SHP77 (cell line): ENCODE data around the gene C16orf46.

Experiments
- DNase-seq, 2 experiments: peaks; one replicate each; lab custom pipeline; 2025; lab: John Stamatoyannopoulos, UW

Gene C16orf46

DNA sequence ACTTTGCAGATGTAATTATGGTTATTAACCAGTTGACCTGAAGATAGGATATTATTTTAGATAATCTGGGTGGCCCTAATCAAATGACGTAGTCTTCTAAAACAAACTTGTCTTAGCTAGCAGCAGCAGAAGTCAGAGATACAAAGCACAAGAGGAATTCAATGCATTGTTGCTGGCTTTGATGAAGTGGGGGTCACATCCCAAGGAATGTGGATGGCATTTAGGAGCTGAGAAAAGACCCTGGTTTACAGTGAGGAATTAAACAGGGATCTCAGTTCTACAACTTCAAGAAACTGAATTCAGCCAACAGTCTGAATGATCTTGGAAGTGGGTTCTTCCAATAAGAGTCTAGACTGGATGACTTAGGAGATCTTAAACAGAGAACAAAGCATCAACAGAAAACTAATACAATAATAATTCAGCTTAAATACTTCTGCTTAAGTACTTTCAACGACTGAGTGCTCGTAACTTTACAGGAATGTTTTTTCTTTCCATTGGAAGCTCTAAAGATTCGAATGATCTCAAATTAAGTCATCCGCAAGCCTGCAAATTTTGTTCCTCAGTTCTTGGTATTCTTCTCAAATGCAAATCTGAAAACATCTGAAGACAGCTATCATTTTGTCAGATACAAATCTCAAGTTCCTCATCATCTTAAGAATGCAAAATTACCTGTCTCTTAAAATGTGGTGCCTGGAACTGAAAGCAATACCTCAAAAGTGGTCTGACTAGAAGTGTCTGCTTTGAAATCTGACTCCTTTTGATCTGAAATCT, 3.3 kb downstream of the C16orf46 start:
- DNase-seq = no peak

DNA sequence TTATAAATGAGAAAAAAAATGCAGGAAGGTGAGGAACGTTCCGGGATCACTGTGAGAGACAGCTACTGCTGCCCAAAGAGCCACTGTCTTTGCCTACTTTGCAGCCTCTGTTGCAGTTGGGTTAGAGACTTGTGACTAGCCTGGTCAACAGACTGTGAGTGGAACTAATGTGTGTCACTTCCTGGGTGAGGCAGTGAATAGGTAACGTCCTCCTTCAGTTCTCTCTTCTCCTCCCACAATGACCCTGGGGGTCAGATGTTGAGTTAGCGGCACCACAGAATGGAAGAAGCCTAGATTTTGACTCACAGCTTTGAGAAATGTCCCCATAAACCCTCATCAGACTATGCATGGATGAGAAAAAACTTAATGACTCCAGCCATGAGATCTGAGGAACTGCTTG, 5.2 kb downstream of the C16orf46 start:
- DNase-seq = no peak

DNA sequence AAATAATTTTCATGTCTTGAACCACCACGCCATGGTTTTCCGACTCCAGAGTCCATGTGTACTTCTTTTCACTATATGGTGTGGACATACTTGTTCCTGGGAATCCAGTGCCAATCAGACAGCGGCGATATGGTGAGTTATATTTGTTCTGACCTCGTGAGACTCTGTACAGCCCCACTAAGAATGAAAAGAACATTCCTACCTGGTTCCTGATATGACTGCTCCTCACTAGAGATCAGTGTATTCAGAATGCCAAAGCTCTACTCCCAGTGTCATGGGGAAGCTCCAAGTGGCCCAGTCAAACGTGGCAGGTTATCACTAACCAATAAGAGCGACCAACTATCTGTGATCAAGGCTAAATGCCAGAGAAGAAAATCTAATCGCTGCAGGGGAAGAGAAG, 6.1 kb downstream of the C16orf46 start:
- no peak for DNase-seq

DNA sequence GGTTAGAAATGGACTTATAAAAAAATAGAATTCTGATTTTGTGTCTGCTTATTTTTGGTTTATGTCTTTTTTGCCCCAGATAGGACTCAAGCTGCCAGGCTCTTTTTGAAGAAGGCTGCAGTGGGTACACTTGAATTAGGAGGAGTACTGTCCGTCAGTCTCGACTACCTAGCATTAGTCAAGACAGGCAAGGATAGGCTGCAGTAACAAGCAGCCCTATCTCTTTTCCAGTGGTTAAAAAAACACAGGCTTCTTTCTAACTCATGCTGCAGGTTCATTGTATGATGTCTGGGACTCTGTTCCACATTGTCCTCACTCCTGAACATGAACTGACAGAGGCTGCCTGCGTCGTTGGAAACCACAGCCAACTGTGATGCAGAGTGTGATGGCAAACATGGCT, 8.0 kb downstream of the C16orf46 start:
- no peak for DNase-seq

DNA sequence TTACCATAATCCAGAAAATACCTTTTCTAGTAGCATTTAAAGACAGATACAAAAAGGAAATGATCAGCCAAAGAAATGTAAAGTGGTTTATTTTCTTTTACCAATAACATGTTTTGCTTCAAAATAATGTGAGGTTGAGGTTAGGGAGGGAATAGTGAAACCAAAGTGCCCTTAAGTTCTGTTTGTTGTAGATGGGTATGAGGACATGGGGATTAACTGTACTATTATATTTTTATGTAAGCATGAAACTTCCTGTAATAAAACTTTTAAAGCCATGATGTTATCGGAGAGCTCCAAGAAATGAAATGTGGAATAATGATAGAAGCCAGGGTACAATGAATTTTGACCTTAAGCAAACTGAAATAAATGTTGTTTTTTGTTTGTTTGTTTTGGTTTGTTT, 9.9 kb downstream of the C16orf46 start:
- no peak for DNase-seq

DNA sequence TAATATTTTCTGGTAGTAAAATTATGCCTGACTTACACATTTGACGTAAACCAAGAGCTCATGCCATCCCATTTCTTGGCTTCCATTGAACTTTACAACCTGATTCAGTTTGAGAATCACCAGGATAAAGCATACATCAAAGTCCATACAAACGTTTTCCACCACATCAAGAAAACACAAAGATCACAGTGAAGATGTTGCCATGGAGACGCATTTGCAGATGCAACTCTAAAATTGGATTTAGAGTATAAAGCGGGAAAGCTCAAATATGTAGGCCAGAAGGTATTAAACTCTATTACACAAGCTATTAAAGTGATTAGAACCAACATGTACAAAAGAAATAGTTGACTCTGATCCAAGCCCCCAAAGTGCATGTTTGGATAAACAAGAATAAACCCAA, 10.4 kb downstream of the C16orf46 start:
- no peak for DNase-seq

DNA sequence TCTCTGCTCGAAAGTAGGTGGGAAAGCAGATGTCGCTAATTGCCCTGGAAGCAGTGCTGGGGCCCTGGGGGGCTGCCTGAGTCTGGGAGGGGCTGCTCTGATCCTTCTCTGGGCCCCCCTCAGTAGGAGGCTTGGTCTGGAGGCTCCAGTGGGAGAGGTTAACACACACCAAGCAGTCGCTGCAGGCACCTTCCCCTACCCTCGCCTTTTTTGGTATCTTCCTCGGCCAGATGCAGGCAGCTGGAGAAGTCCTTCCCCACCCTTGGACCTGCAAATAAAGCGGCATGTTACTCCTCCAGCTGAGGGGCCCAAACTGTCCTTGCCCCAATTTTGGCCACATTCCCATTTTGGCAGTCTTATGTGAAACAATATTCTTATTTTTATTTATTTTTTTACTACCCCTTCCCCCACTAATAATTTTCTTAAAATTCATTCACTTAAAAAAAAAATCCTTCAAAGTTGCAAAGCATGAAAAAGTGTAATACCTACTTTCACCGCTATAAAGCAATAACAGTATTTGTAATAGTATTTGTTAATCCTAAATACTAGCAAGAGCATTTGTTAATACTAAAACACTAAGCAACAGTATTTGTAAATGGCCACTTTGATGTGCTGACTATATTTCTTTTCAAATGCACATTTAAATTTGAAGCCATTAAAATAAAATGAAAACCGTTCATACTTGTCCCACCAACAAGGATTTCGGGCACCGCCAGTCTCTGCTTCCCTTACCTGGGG, 15.0 kb downstream of the C16orf46 start:
- DNase-seq = no peak

DNA sequence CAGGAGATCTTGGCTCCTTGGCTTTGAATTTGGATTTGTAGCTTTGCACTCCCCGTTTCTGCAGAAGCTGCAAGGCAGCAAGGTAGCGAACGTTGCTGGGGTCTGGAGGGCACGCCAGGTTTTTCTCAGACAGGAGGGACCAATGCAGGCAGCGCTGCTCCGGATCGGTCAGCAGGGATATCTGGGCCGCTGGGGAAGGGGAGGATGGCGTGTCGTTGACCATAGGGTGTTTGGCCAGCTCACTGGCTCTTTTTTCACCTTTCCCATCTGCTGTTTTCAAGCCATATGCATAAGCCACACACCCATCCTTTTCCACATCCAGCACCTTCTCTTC, 15.8 kb downstream of the C16orf46 start:
- DNase-seq = no peak

DNA sequence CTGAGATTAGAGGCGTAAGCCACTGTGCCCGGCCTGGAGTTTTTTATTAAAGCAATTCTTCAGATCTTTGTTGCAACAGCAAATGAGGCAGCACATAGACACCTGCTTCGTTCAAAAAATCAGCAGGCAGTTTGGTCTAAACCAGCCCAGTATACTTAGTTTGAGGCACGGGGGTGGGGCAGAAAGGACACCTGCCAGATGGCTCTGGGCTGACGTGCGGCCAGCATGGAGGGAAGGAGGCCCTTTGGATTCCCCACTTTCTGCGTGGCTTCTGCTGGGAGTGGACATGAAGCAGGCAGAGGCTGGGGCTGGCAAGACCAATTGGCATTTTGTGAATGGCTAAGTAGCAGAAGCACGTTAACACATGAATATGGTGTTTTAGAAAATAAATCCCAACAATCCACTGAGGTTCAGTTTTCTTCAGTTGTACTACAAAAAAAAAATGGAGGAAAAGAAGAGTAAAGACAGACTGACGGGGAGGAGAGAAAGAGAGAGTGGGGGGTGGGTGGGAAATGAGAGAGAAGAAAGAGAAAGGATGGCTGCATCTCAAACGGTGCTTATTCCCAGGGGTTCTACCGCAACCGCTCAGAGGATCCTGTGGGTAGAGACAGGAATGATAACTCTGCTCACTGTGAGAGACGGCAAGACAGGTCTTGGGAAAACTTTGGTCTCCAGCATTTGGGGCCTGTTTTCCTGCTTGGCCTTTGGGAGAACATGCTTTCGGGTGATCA, 16.3 kb downstream of the C16orf46 start:
- no peak for DNase-seq

DNA sequence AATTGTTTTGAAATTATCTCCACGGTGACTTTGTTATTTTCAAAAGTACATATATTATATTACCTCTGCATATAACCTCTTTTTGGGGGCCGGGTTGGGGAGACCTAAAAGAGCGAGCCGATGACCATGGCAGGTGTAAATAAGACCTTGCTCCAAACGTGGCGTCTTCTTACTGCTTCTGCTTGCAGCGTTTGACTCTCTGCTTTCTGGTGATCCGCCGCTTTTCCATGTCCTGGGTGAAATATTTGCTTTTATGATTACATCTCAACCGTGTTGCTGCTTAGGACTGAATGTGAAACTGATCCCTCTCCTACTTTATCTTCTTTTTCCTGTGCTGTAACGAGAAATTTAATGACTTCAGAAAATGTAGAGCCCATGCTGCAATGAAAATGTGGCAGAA, 23.3 kb downstream of the C16orf46 start:
- no peak for DNase-seq

DNA sequence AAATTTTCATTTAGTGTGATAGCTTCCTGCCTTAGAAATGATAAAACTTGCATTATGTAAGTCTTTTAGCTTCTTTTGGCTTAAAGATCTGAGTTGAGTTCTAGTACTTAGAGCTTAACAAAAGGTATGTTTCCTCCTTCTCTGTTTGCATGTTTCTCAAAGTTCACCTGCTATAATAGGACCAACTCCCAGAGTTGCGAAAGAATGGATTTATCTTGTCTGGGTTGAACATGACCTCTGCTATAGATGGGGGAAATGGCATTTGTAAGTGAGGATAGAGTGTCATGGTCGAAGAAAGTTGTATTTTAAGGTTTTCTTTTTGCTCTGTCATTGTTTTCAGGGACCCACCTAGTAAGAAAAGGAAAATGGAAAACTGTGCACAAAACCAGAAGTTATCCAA, 34.2 kb downstream of the C16orf46 start:
- DNase-seq = no peak

DNA sequence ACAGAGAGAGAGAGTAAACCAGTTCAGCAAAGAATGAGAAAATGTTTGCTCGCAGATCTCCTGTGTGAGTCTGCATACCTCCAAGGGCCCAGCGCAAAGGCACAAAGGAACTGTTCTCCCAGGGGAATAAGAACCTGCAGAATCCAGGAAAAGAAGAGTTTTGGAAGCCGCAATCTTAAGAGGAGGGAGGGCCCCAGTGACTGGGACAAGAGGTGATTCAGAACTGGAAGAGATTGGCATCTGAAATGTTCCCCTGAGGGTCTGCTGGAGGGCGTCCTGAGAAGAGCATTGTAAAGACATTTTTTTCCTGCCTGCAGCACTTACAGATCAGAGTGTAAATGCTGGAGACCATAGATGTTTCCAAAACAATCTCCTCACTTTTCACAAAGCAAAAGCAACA, 35.3 kb downstream of the C16orf46 start:
- DNase-seq = no peak

DNA sequence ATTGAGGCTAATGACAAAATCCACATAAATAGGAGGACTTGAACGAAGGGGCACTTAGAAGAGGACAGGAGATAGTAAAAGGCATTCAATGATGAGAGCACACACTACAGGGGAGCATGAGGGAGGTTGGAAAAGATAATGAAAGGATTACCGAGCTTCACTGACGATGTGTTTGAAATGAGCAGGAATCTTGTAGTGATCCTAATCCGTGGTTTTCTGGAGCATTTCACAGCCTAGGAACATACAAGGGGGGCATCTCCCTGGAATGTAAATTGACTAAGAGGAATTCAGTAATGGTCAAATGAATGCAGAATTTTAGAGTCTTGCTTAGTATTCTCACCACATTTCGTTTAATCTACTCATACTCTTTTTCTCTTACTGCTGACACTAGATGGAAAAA, 36.2 kb downstream of the C16orf46 start:
- no peak for DNase-seq

DNA sequence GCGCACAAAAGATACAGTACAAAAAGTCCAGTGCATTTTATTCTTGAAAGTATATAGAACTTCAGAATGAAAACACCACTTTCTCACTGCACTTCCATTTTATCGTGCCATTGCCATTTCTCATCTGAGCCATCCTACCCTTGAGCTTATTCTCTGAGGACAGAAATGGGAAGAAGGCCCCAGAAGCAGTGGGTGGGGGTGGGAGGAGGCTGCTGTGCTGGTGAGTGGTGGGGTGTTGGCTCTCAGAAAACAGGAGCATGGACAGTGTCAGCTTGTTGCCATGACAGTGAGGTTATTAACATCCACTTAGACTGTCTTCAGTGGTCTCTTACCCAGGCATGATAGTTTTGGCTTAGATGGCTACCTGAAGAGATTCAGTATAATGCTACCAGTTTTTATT, 36.9 kb downstream of the C16orf46 start:
- no peak for DNase-seq

DNA sequence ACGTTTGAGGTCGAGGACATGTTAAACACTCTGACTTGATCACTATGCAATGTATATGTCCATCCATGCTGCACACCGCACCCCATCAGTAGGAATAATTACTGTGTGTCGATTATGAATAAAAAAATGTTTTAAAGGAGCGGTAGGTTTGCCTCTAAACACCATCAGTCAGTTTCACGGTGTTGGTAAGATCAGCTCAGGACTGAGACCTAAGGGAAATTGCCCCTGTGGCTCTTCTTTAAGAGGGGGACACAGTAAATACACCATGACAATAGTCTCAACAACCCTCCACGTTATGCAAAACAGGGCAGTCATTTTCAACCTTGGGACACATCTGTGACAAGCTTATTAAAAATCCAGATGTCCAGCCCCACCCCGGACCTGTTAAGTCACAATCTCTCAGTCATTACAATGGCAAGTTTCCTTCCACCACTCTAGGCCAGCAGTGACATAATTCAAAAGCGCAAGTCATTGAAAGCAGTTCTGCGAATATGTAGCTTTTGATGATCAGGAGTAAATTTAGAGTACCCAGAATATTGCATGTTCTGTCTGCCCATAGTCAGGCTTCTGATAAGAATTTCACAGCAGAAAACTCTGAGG, 40.2 kb downstream of the C16orf46 start:
- DNase-seq = no peak

DNA sequence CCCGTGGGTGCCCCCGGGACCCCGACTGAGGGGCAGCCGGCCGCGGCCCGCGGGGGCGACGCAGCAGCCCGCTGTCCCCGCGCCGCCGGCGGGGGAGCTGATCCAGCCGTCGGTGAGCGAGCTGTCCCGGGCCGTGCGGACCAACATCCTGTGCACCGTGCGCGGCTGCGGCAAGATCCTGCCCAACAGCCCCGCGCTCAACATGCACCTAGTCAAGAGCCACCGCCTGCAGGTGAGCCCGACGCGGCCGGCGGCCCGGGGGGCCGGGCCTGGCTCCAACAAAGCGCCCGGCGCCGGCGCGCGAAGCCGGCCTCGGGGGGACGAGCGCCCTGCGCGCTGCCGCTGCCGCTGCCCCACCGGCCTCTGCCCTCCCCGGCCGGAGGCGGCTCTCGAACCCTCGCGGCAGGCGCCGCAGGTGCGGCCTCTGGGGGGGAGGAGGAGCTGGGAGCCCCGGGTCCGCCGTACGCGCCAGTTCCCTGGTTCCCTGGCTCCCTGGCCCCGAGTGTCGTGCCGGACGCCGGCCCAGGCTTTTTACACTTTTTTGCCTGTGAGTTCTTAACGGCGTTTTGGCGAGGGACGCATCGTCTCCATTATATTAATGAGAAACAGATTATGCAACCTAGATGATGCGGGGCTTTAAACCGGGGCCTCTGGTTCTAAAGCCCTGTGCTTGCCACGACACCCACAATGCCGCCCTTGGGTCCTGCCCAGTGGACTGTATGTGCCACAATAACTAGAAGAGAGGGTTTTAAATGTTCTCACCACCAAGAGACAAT, 40.9 kb downstream of the C16orf46 start:
- DNase-seq = peak in 1 of 2 experiments; percentile 34

DNA sequence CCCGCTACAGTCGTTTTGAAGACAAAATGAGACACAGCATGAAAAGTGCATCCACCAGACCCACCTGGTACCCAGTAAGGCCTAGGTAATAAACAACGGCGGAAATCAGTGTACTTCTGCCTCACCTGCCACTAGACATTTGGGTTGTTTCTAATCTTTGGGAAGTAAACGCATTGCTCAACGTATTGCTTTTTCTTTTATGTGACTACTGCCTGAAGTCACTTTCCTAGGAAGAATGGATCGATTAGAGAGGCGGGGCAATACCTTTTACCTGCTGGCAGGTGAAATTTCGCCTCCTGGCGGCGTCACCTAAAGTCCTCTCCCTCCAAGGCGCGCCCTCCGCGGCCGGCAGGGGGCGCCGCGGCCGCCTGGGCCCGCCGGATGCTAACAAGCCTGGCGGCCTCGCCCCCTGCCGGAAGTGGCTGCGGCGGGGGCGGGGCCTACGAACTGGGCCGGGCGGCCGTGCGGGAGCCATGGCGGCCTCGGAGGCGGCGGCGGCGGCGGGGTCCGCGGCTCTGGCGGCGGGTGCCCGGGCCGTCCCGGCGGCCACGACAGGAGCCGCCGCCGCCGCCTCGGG, 41.6 kb downstream of the C16orf46 start, which contains the start of gene ATMIN:
ATMIN (plus strand) TSS at position 445 of the 577 bp plus-strand sequence; CDS start at position 474, 29 bp downstream.
- DNase-seq = peak; percentile 75 to 81

DNA sequence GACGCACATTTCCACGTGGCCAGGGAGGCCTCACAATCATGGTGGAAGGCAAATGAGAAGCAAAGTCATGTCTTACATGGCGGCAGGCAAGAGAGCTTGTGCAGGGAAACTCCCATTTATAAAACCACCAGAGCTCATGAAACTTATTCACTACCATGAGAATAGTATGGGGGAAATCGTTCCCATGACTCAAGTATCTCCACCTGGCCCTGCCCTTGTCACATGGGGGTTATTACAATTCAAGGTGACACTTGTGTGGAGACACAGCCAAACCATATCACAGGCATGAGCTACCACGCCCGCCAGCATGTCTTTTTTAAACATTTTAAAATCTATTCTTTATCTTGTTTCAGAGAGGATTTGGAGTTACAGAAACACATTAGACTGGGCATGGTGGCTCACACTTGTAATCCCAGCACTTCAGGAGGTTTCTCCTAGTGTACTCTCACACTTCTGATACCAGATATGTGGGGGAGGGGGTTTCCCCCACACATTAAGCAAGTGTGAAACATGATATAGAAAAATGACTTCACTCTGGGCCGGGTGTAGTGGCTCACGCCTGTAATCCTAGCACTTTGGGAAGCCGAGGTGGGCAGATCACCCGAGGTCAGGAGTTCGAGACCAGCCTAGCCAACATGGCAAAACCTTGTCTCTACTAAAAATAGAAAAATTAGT, 47.0 kb downstream of the C16orf46 start:
- DNase-seq = no peak

DNA sequence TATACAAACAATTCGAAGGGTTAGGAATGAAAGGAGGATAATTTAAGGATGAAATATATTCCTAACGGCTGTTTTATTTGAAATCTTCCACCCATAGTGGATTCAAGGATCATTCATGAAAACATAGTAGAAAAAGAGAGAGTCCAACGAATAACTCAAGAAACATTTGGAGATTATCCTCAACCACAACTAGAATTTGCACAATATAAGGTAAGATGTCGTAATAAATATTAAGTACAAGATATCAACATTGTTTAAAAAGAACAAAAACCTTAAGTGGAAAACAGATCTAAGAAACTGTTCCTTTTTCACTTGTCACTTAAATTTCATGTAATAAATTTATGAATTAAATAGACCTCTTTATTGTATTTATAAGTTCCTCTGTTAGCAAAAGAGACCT, 50.6 kb downstream of the C16orf46 start:
- no peak for DNase-seq

DNA sequence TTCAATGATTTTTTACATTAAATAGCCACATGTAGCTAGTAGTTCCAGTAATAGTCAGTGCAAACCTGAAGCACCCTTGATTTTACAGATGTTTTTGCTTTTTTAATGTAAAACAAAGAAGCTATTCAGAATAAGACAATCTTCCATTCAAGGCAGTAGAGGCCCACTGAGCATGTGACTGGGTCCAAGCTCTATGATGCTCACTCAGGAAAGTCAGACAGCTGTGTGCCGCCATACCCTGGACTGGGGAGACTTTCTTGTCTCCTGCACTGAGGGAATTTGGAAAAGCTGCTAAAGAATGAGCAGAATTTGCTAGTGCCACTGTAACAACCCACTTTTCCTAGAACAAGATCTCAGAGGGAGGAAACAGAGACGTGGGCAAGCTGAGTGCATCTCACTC, 58.5 kb downstream of the C16orf46 start:
- no peak for DNase-seq

DNA sequence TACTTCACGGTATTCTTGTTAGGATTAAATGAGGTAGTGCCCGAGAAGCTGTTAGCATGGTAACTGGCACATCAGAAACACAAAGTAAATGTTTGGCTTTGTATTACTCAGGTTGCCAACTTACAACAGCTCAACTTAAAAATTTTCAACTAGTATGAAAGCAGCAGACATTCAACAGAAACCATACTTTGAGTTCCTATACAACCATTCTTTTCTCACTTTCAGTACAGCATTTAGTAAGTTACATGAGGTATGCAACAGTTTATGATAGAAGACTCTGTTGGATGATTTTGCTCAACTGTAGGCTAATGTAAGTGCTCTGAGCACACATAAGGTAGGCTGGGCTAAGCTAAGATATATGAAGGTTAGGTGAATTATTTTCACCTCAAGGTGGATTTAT, 62.4 kb downstream of the C16orf46 start:
- DNase-seq = no peak
